Measurements from ENCODE around the gene DDB1. TPM values are rescaled to one million over a fixed set of nuclear protein-coding genes. Genes with fewer than 3 reads are reported as not detected.

The DDB1 gene
- total RNA-seq, 1 experiment from 2014 or later, result 302 TPM

DNA sequence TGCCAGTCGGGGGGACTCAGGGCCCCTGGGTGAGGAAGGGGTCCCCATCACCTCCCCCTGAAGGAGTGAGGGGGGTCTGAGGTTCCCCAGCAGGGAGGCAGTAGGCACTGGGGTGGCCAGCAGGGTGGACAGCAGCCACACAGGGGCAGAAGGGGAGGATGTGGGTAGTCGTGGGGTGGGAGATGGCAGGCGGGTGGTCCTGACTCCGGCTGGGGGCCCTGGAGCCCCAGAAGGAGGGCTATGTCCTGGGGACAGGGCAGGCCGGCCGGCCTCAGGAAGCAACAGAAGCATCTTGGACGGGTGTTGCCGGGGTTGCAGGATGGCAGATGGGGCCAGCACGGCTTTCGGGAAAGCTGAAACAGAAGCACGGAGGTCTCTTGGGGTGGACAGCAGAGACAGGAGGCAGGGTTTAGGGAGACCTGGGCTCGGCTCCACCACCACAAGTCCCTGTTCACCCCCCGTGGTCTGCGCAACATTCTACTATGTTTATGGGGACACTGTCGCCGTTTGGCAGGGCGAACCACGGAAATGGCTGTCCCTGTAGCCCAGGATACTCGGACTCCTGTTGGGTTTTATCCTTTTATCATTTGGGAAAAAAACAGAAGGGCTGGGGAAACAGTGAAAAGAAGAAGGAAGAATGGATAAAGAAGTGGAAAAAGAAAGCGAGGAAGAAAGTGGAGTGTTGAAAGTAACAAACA lies 51.9 kb downstream of the DDB1 start:
- ChIA-PET POLR2A (ENCODE audit: unreplicated experiment) (no interaction called here), CTCF (interaction anchor here (0.6 kb wide), 1 partner anchor 215 kb away, joined by 4 read pairs; no protein-coding TSS in a partner anchor)
- Histone ChIP-seq H3K27ac (no peak overlapping the region), H3K9me3 (ENCODE audit: insufficient read depth, low read depth) (no peaks in the 10 kb centered on the region), H3K79me2 (ENCODE audit: low read depth) (no peaks in the 10 kb centered on the region), H3K4me2 (no peak overlapping the region), H2AFZ (no peak overlapping the region), H3F3A (ENCODE audit: insufficient read depth, low read depth) (no peaks in the 10 kb centered on the region; the same call in 1 of the 2 replicates), H3K36me3 (ENCODE audit: low read depth) (no peaks in the 10 kb centered on the region), H4K20me1 (ENCODE audit: insufficient read depth) (no peaks in the 10 kb centered on the region), H3K4me1 (replicated peaks; ENCODE audit: insufficient read depth) (no peaks in the 10 kb centered on the region), H3K9me2 (ENCODE audit: insufficient read depth) (no peaks in the 10 kb centered on the region), H3K4me3 (no peak overlapping the region), H3K27me3 (ENCODE audit: insufficient read depth, low read depth) (peaks cover 24% of the 10 kb centered on the region)
- intact Hi-C loops (cut with micrococcal nuclease; ENCODE audit: unreplicated experiment), result no loop called here
- BruUV-seq (replicated peaks), result no TSS peak
- no peak for TF ChIP-seq EZH2 (IDR thresholded peaks at IDR 0.05; ENCODE audit: low read depth)
- TF ChIP-seq, protein P1, sequence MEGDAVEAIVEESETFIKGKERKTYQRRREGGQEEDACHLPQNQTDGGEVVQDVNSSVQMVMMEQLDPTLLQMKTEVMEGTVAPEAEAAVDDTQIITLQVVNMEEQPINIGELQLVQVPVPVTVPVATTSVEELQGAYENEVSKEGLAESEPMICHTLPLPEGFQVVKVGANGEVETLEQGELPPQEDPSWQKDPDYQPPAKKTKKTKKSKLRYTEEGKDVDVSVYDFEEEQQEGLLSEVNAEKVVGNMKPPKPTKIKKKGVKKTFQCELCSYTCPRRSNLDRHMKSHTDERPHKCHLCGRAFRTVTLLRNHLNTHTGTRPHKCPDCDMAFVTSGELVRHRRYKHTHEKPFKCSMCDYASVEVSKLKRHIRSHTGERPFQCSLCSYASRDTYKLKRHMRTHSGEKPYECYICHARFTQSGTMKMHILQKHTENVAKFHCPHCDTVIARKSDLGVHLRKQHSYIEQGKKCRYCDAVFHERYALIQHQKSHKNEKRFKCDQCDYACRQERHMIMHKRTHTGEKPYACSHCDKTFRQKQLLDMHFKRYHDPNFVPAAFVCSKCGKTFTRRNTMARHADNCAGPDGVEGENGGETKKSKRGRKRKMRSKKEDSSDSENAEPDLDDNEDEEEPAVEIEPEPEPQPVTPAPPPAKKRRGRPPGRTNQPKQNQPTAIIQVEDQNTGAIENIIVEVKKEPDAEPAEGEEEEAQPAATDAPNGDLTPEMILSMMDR (conservative IDR thresholded peaks at IDR 0.05), result no peak
- DNase-seq, result no peak

DNA sequence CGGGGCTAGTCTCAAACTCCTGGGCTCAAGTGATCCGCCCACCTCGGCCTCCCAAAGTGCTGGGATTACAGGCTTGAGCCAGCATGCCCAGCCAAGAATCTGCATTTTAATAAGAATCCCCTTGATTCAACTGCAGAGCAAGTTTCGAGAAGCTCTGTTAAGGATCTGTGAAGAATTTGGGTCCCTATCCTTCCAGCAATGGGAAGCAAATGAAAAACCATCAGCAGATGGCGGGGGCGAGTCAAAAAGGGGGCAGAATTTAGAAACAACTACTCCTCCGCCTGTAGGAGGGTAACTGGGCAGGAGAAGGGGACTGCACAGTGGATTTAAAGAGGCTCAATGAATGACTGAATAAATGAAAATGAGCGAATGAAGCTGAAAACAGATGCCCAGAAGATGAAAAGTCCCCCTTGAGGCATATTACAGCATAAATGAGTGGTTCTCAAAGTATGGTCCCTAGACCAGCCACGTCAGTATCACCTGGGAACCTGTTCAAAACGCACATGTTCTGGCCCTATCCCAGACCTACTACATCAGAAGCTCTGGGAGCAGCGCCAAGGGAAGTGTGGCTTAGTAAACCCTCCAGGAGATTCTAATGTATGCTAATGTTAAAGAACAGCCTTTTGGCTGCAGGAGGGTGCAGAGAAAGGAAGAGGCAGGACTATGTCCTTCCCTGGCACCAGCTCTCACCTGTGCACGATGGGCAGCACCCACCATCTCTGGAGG lies 52.8 kb downstream of the DDB1 start:
- H3K4me2 ChIP-seq, result no peak overlapping the region
- intact Hi-C loops (cut with micrococcal nuclease; ENCODE audit: unreplicated experiment), result no loop called here
- no peaks in the 10 kb centered on the region for H3K4me1 ChIP-seq (replicated peaks; ENCODE audit: insufficient read depth)
- H3K9me3 ChIP-seq (ENCODE audit: insufficient read depth, low read depth), result no peaks in the 10 kb centered on the region
- TF ChIP-seq EZH2 (IDR thresholded peaks at IDR 0.05; ENCODE audit: low read depth), result no peak
- TF ChIP-seq, protein P1 (conservative IDR thresholded peaks at IDR 0.05), result no peak
- H3K27ac ChIP-seq, result no peak overlapping the region
- no peaks in the 10 kb centered on the region for H3K9me2 ChIP-seq (ENCODE audit: insufficient read depth)
- H3K36me3 ChIP-seq (ENCODE audit: low read depth), result no peaks in the 10 kb centered on the region
- H3K27me3 ChIP-seq (ENCODE audit: insufficient read depth, low read depth), result peaks cover 32% of the 10 kb centered on the region
- no peak overlapping the region for H2AFZ ChIP-seq
- H3K4me3 ChIP-seq, result no peak overlapping the region
- ChIA-PET POLR2A (ENCODE audit: unreplicated experiment) (no interaction called here), CTCF (no interaction called here)
- H3F3A ChIP-seq (ENCODE audit: insufficient read depth, low read depth), result no peaks in the 10 kb centered on the region; the same call in 1 of the 2 replicates
- BruUV-seq (replicated peaks), result no TSS peak
- no peaks in the 10 kb centered on the region for H4K20me1 ChIP-seq (ENCODE audit: insufficient read depth)
- no peaks in the 10 kb centered on the region for H3K79me2 ChIP-seq (ENCODE audit: low read depth)
- DNase-seq, result no peak

DNA sequence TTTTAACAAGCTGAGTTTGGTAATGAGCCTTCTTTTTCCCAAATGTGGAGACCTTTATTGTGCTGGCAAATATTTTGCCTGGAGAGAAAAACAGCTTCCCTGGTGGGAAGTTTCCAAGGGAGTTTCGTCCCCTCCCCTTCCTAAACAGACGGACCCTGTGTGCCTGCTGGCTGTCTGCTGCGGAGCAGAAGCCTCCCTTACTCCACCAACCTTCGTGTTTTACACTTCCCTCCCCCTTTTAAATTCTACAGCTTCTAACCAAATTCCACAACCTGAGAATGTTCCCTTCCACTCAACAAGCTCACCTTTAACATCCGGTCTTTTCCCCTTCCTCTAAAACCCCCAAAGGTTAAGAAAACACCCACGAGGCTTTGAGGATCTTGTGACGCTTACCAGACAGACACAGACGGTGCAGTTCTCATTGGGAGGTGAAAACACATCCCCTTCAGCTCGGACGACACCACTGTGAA lies 54.9 kb downstream of the DDB1 start:
- POLR2A ChIA-PET (ENCODE audit: unreplicated experiment), result interaction anchor here (0.7 kb wide), 1 partner anchor 452 kb away, joined by 3 read pairs; no protein-coding TSS in a partner anchor
- Histone ChIP-seq H3K27me3 (ENCODE audit: insufficient read depth, low read depth) (peaks cover 49% of the 10 kb centered on the region), H4K20me1 (ENCODE audit: insufficient read depth) (no peaks in the 10 kb centered on the region), H2AFZ (no peak overlapping the region), H3K4me3 (no peak overlapping the region), H3K4me1 (replicated peaks; ENCODE audit: insufficient read depth) (no peaks in the 10 kb centered on the region), H3K36me3 (ENCODE audit: low read depth) (no peaks in the 10 kb centered on the region), H3F3A (ENCODE audit: insufficient read depth, low read depth) (no peaks in the 10 kb centered on the region; the same call in 1 of the 2 replicates), H3K27ac (no peak overlapping the region), H3K4me2 (no peak overlapping the region), H3K79me2 (ENCODE audit: low read depth) (no peaks in the 10 kb centered on the region), H3K9me2 (ENCODE audit: insufficient read depth) (no peaks in the 10 kb centered on the region), H3K9me3 (ENCODE audit: insufficient read depth, low read depth) (no peaks in the 10 kb centered on the region)
- CTCF ChIA-PET, result no interaction called here
- TF ChIP-seq, protein P1 (conservative IDR thresholded peaks at IDR 0.05), result no peak
- no peak for TF ChIP-seq EZH2 (IDR thresholded peaks at IDR 0.05; ENCODE audit: low read depth)
- intact Hi-C loops (cut with micrococcal nuclease; ENCODE audit: unreplicated experiment), result no loop called here
- DNase-seq, result no peak
- no TSS peak for BruUV-seq (replicated peaks)

Data from PC-9 (cell line).